K562 (cell line): ENCODE data around the gene RCN2. TPM values are rescaled to one million over a fixed set of nuclear protein-coding genes. Genes with fewer than 3 reads are reported as not detected.

ENCODE experiments used
- CHD7 ChIP-seq: fragments of 200-600 bp; sonication (generic); IDR thresholded peaks from one replicate; pipeline ENCODE4 v1.6.1; 2012; ENCODE audit warnings: mild to moderate bottlenecking, low read depth, low read length, inconsistent platforms
- COPS2 ChIP-seq: fragments of 450-650 bp; conservative IDR thresholded peaks from 2 replicates; pipeline ENCODE4 v1.6.1; 2016; ENCODE audit warnings: mild to moderate bottlenecking, moderate library complexity
- HDAC1 ChIP-seq, 2 experiments: fragments of 450-650 bp; IDR thresholded peaks; 2 replicates each; pipeline ENCODE4 v1.6.1; 2016 to 2017; ENCODE audit warnings: inconsistent platforms in 1 of 2, mild to moderate bottlenecking in 1 of 2, moderate library complexity in 1 of 2
- HDGF ChIP-seq: fragments of 450-650 bp; IDR thresholded peaks from 2 replicates; pipeline ENCODE4 v1.6.1; 2016
- KLF6 ChIP-seq: fragments of 250-450 bp; sonication (Bioruptor Pico); IDR thresholded peaks from 2 replicates; pipeline ENCODE4 v1.4.0; 2020; ENCODE audit warnings: mild to moderate bottlenecking, moderate library complexity, borderline replicate concordance
- MAZ ChIP-seq, 2 experiments: fragments of 450-650 bp in 1 of 2; sonication (generic) in 1 of 2; formaldehyde crosslinking; IDR thresholded peaks in 1 of 2; conservative IDR thresholded peaks in 1 of 2; 2 replicates each; pipeline versions ENCODE4 v1.4.0 to v1.5.0; 2020; ENCODE audit warnings: mild to moderate bottlenecking in 1 of 2, missing genetic modification reagents in 1 of 2
- MEIS2 ChIP-seq: fragments of 450-650 bp; IDR thresholded peaks from 2 replicates; pipeline ENCODE4 v1.6.1; 2014; ENCODE audit warnings: mild to moderate bottlenecking; ENCODE audit not compliant: partially characterized antibody
- MYBL2 ChIP-seq, 2 experiments: fragments of 450-650 bp in 1 of 2; sonication (generic) in 1 of 2; formaldehyde crosslinking in 1 of 2; IDR thresholded peaks; 2 replicates each; pipeline versions ENCODE4 v1.6.1 to v1.8.1; 2017 to 2022; ENCODE audit warnings: borderline replicate concordance in 1 of 2, inconsistent platforms in 1 of 2, low read depth in 1 of 2, mild to moderate bottlenecking in 1 of 2, missing genetic modification reagents in 1 of 2, moderate library complexity in 1 of 2
- RFX5 ChIP-seq: IDR thresholded peaks from 2 replicates; pipeline ENCODE4 v1.6.1; 2011; ENCODE audit warnings: low read depth, mild to moderate bottlenecking, improper control_type of control experiment, low read length
- SETDB1 ChIP-seq: IDR thresholded peaks from one replicate; pipeline ENCODE4 v1.6.1; 2012; ENCODE audit warnings: low read length, control low read depth, inconsistent platforms
- ZEB2 ChIP-seq: fragments of 450-650 bp; IDR thresholded peaks from 2 replicates; pipeline ENCODE4 v1.6.1; 2016
- ZNF124 ChIP-seq: sonication (generic); formaldehyde crosslinking; IDR thresholded peaks from 2 replicates; pipeline ENCODE4 v1.8.1; 2022; ENCODE audit warnings: missing genetic modification reagents
- ZNF277 ChIP-seq: fragments of 250-450 bp; sonication (Bioruptor Pico); IDR thresholded peaks from 2 replicates; pipeline ENCODE4 v1.8.0; 2022; ENCODE audit warnings: inconsistent platforms, mild to moderate bottlenecking, moderate library complexity, borderline replicate concordance
- ZNF644 ChIP-seq: fragments of 200-800 bp; sonication (Bioruptor generic); IDR thresholded peaks from 2 replicates; pipeline ENCODE4 v1.6.1; 2016; ENCODE audit warnings: low read depth, missing genetic modification characterization, missing compliant biosample characterization
- ZNF785 ChIP-seq: fragments of 250-450 bp; sonication (Bioruptor Pico); IDR thresholded peaks from 2 replicates; pipeline ENCODE4 v1.4.0; 2020; ENCODE audit warnings: mild to moderate bottlenecking
- ZNF830 ChIP-seq: fragments of 250-450 bp; sonication (Bioruptor Pico); IDR thresholded peaks from 2 replicates; pipeline ENCODE4 v1.5.0; 2021; ENCODE audit warnings: mild to moderate bottlenecking
- polyA plus RNA-seq, 8 experiments: library from polyadenylated mRNA; depleted of rRNA in 4 of 8; stranded (reverse) in 5 of 8; unstranded in 3 of 8; fragments of >200 nt; fragmentation: Nextera tagmentation in 2 of 8; fragmentation: Illumina TruSeq in 1 of 8; extraction: Ambion mirVana in 2 of 8; extraction: Trizol in 1 of 8; gene quantifications; 2 replicates each; pipeline versions ENCODE4 v1.2.1 to v1.2.3, GENCODE V29; 2011 to 2014; ENCODE audit warnings: inconsistent platforms in 1 of 8, missing spikeins in 1 of 8
- total RNA-seq, 7 experiments: library from RNA; depleted of rRNA in 6 of 7; stranded (reverse); fragments of >200 nt in 6 of 7; fragmentation: Illumina TruSeq in 2 of 7; extraction: Trizol in 2 of 7; gene quantifications; 2 replicates each; pipeline versions ENCODE4 v1.2.1 to v1.2.3, GENCODE V29; 2011 to 2021; ENCODE audit warnings: low replicate concordance in 1 of 7

RCN2 gene
- total and polyA plus RNA-seq, 9 of the 15 experiments (the other 6 are each of a cell fraction or from before 2014, with no cell fraction given), result 20.9 to 63.6 (median 52.8) TPM

GRCh38 chr15:76932135-76932966 is 802 bp downstream of the RCN2 start (continued):
- no peak for TF ChIP-seq CHD7
- no peak for TF ChIP-seq MYBL2 (IDR thresholded peaks at IDR 0.05; ENCODE audit: low read depth)
- TF ChIP-seq MYBL2 (CRISPR knock-in tag; IDR thresholded peaks at IDR 0.05; ENCODE audit: borderline replicate concordance), result no peak
- no peak for TF ChIP-seq ZNF277 (CRISPR knock-in tag)
- TF ChIP-seq ZNF124 (CRISPR knock-in tag), result no peak
- no peak for TF ChIP-seq KLF6
- 0 out of 4 replicates have a peak, but pooled peaks of 1 of the 2 experiments have one; percentile 16 for TF ChIP-seq HDAC1 (IDR thresholded peaks at IDR 0.05)
- TF ChIP-seq ZEB2, result no peak
- TF ChIP-seq ZNF830 (CRISPR knock-in tag), result no peak
- TF ChIP-seq ZNF644 (tag), result no peak
- TF ChIP-seq SETDB1, result no peak
- no peak for TF ChIP-seq ZNF785
- TF ChIP-seq MAZ (CRISPR knock-in tag; conservative IDR thresholded peaks at IDR 0.05 in 1 of 2, IDR thresholded peaks at IDR 0.05 in 1 of 2), result no peak
- no peak for TF ChIP-seq RFX5
- TF ChIP-seq COPS2, result no peak
- TF ChIP-seq MEIS2, result peak; percentile 78
- no peak for TF ChIP-seq HDGF
